Activated CD4-positive, alpha-beta T cell treated with anti-CD3 and anti-CD28 coated beads, Interleukin-2, amount 50 U/mL, for 24 hours (primary cell): ENCODE results near the gene CREB3L1.
"Not testable (repeated sequence)": the region's sequence is repeated elsewhere in the genome, so short reads cannot be mapped to it uniquely, and the experiment has no call there.

Experiments
- DNase-seq, 2 donors: peaks; one replicate each; pipeline ENCODE4 v3.0.0-alpha.2; 2020; ENCODE audit warnings: low read depth in 1 of 2, low spot score in 1 of 2

CREB3L1 gene

GRCh38 chr11:46295312-46296058 lies 18.0 kb downstream of the CREB3L1 start:
- peak; percentile 44 to 65 for DNase-seq

- no peak for DNase-seq
Measured at GRCh38 chr11:46296059-46296527, 18.6 kb downstream of the CREB3L1 start.

- DNase-seq = no peak
Measured at GRCh38 chr11:46296528-46297448, 19.3 kb downstream of the CREB3L1 start.

- DNase-seq = no peak
Measured at GRCh38 chr11:46298699-46299433, 21.4 kb downstream of the CREB3L1 start.

GRCh38 chr11:46299451-46299961 lies 22.0 kb downstream of the CREB3L1 start:
- no peak for DNase-seq

- no peak for DNase-seq
Measured at GRCh38 chr11:46300270-46300669, 22.8 kb downstream of the CREB3L1 start.

- no peak for DNase-seq
Measured at GRCh38 chr11:46302866-46303265, 25.4 kb downstream of the CREB3L1 start.

- DNase-seq = not testable (repeated sequence)
Measured at GRCh38 chr11:46304036-46304435, 26.6 kb downstream of the CREB3L1 start.

- DNase-seq = no peak
Measured at GRCh38 chr11:46304605-46305179, 27.2 kb downstream of the CREB3L1 start.

- no peak for DNase-seq
Measured at GRCh38 chr11:46305295-46305694, 27.8 kb downstream of the CREB3L1 start.

GRCh38 chr11:46306296-46306853 lies 28.9 kb downstream of the CREB3L1 start:
- DNase-seq = no peak

- no peak for DNase-seq
Measured at GRCh38 chr11:46307369-46307768, 29.9 kb downstream of the CREB3L1 start.

- no peak for DNase-seq
Measured at GRCh38 chr11:46307785-46308341, 30.4 kb downstream of the CREB3L1 start.

GRCh38 chr11:46308631-46309419 lies 31.4 kb downstream of the CREB3L1 start:
- peak; percentile 38 to 55 for DNase-seq

GRCh38 chr11:46309814-46310259 lies 32.4 kb downstream of the CREB3L1 start:
- DNase-seq = no peak

- DNase-seq = peak; percentile 67 to 73
Measured at GRCh38 chr11:46315033-46315738, 37.7 kb downstream of the CREB3L1 start.

- no peak for DNase-seq
Measured at GRCh38 chr11:46315783-46316563, 38.5 kb downstream of the CREB3L1 start.

GRCh38 chr11:46319074-46319453 lies 41.6 kb downstream of the CREB3L1 start:
- DNase-seq = no peak
